ENCODE results near the gene PDE4DIP.
"Not testable (repeated sequence)": the region's sequence is repeated elsewhere in the genome, so short reads cannot be mapped to it uniquely, and the experiment has no call there.

GRCh38 chr1:148841262-148841661 is 3.0 kb upstream of the PDE4DIP start:
- TF ChIP-seq CTCF (conservative IDR thresholded peaks at IDR 0.05 in 1 of 2, IDR thresholded peaks at IDR 0.05 in 1 of 2; ENCODE audit: extremely low read depth in 1 of 2, insufficient read depth in 1 of 2, low read depth in 1 of 2, low read length in 2 of 2); EZH2 (IDR thresholded peaks at IDR 0.05; ENCODE audit: borderline replicate concordance, low read length): not testable (repeated sequence)
